GM19328 (cell line): ENCODE results near the gene EXOC4.

Experiments
- ATAC-seq: cut with Tn5 transposase; IDR thresholded peaks from one replicate; pipeline ENCODE4 v1.9.1; 2021; ENCODE audit warnings: mild to moderate bottlenecking, moderate library complexity; ENCODE audit not compliant: unreplicated experiment

The EXOC4 gene

DNA sequence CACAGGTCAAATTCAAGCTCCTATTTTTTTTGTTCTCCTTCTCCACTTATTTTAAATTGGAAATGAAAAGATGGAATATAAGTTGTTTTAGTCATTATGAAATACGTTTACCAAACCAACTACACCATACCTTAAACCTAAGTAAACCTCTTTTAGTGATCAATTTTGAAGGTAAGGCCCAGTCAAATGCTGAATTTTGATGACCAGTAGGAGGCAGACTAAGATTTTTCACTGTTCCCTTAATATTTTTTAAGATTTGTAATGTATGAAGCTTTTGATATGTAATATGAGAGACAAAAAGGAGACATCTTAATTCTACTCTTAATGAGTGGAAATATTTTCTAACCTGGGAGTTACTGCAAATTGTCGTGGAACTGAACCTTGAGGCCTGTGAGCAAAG, 311.6 kb downstream of the EXOC4 start:
- ATAC-seq: no peak

DNA sequence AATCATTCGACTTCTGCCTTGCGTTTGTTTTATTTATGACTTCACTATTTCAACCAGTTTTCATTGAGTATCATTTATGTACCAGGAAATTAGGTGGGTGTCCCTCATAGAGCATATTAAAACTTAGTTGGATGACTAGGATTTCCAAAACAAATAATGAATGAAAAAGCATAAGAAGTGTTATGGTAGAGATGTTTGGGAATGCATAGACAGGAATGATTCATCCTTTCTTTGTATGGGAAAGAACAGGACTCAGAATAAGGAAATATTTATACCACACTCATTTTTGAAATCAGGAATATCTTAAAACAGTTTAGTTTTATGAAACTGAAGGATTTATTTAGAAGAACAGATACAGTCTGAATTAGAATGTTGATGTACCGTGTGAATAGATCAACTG, 315.7 kb downstream of the EXOC4 start:
- no peak for ATAC-seq

DNA sequence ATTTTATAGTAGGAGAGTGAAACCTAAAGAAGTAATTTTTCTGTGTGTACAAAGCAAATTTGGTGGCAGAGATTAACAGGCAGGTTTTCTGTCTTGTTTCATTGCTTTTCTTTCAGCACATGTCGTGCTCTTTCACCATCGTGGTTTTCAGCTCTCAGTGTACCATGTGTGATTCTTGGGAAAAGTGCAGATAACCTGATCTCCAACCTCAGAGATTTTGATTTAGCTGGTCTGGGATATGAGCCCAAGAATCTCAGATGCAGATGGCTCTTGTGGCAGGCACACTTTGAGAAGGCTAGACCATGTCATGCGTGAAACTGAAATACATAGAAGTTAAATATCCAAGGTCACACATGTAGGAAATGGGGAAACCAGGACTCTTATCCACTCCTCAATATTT, 317.4 kb downstream of the EXOC4 start:
- ATAC-seq: no peak

DNA sequence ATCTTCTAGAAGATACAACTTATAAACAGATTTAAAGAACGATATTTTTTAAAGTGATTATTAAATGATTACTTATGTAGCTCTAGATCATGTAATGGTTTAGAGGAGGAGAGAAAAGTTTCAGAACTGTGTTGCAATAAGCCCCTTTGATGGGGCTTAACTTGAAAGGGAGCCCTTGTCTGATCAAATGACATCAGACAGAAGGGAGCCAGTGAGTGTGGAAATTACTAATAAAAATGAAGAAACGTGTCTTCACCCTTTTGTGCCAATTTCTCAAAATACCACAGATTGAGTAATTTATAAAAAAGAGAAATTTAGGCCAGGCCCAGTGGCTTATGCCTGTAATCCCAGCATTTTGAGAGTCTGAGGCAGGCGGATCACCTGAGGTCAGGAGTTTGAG, 318.2 kb downstream of the EXOC4 start:
- no peak for ATAC-seq

DNA sequence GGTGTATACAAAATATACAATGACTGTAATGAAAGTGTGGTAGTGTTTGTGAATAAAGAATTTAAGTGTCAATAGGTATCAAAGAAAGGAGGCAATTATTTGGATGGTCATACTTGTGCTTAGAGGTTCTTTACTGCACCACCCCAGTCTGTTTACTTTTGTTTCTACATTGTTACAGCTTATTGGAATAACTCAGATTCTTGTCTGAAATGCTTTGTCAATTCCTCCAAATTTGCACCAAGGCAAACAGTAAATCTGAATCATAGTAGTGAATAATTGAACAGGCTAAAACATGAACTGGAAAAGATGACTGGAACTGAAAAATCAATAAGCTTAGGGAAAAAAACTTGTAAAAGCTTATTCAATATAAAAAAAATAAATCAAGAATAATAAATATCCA, 319.2 kb downstream of the EXOC4 start:
- no peak for ATAC-seq

DNA sequence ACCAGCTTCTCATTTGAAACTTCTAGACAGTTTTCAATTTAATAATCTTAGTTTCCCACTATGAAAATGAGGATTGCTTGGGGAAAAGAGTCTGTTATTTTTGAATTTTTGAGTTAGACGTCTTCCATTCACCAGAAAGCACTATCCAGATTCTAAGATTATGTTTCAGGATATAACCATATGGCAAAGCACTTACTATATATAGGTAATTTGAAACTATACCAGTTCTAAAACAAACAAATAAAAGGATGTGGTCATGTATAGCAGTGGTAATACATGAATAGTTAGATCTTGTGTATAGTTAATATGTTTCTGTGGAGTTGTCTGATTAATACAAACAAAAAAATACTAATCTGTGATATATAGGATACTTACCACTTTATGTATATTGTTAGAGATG, 320.0 kb downstream of the EXOC4 start:
- no peak for ATAC-seq

DNA sequence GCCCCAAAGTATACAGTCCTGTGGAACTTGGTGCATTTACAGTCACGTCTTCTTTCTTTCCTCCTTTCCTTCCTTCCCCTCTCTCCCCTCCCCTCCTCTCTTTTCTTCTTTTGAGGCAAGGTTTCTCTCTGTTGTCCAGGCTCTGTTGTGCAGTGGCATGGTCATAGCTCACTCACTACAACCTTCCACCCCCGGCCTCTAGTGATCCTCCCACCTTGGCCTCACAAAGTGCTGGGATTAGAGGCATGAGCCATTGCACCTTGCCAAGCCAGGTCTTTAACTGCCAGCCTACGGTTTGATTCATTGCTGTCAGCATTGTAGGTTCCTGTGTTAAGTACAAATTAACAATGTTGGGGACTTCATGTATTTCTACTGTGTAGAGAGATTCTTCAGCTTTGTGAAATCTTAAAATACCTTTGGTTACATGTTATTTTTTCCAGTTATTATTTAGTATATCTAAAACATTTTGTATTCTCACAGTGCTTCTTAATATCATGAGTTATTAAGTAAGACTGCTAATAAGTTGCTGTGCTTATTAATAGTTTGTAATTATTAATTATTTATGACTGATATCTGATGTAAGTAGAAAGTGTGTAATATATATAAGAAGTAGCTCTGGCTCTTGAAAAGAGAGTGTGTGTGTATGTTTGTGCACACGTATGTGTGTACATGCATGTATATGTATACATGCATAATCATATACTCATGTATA, 320.8 kb downstream of the EXOC4 start:
- ATAC-seq: no peak

DNA sequence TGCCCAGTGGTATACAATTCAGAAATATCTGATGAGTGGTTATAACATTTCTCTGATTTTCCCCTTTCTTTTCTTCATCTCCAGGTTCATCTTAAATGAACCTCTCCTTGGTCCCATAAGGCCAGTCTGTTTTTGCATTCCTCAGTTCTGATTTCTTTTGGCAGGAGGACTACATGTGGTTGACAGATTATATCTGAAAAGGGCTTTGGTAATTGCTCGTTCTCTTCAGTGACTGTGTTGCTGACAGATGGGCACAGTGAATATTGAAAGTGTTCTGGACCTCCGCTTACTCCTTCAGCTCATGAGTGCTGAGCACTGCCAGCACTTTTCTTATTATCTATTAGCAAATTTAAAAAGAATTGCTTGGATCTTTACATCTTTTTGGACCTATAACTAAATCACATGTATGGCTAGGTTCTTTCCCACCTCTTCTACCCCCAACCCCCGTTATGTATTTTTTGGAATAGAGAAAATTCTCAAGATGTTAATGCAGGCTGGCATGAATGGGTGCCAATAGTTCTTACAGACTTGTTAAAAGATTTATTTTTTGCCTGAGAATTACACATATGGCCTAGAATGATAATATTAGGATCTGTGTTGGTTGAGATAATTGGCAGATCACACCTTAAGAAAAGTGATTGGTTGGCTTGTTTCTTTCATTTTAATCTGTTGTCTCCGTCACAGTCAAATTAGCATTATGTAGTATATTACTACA, 323.0 kb downstream of the EXOC4 start:
- no peak for ATAC-seq

DNA sequence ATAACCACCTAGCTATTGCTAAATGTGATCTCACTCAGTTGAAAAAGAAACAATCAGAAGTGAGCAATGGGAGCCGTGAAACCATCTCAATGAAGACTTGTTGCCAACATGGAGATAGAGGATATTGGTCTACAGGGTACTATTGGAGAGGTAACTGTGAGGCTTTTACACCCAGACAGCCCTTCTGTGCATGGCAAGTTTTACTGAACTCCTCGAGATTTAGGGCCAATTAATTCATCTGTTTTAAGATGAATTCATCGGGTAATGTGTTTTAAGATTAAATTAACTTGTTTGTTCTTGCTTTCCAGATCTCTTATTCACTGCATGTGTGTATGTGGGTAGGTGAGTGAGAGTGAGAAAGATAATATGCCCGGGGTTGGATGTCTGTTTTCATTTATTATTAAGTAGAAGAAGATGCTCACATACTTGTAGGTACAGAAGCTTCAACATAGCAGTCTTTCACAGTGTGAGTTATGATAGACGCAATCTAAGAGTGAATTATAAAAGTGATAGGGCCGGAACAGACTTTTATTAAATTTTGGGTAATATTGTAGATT, 323.8 kb downstream of the EXOC4 start:
- ATAC-seq: no peak

DNA sequence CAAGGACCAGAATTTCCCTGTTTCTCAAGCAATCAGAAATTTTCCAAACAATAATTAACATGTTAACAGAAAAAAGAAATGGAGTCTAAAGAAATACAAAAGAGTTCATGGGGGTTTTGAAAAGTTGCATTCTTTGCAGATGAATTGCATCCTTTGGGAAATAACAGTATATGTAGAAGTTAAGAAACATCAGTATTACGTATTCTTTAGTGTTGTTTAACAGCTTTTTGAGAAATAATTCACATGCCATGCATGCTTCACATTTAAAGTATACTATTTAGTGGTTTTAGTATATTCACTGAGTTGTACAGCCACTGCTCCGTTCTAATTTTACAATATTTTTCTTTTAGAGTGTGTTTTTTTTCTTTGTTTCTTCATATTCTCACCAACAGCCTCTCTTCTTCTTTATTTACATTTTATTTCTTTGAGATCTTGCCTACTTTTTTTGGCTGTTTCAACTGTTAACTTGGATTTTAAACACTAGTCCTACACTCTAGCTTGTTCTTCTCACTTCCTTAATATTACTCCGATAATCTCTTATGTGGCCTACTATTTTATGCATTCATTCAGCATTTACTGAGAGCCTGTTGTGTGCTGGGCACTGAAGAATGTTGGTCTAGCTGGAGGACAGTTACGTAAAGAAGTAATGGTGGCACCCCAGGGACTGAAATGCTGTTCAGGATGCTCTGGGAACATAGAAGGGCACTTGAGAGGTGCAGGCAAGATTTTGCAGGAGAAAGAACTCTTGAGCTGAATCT, 330.1 kb downstream of the EXOC4 start:
- ATAC-seq: no peak

DNA sequence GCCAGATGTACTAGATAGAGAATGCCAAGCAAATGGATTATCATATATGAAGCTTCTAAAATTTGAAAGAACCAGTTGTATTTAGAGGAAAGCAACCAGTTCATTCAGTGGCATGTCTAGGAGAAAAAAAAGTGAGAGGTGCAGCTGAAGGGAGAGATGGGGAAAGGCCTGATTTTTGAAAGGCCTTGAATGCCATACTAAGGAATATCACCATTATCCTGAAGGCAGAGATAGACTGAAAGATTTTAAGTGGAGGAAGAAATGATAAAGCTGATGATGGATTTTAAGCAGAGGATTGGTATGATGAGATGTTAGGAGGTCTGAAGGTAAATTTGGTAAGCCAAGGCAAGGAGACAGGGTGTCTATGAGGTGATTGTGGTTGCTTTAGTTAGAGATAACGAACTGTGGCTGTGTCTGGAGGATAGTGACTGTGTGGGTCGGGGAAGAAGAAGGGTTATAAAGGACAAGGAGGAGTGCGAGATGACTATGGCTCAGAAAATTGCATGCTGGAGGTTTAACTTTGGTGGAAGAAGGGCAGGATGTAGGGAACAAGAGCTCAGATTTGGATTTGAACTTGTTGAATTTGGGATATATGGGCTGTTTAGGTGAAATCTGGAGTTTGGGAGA, 330.8 kb downstream of the EXOC4 start:
- no peak for ATAC-seq

DNA sequence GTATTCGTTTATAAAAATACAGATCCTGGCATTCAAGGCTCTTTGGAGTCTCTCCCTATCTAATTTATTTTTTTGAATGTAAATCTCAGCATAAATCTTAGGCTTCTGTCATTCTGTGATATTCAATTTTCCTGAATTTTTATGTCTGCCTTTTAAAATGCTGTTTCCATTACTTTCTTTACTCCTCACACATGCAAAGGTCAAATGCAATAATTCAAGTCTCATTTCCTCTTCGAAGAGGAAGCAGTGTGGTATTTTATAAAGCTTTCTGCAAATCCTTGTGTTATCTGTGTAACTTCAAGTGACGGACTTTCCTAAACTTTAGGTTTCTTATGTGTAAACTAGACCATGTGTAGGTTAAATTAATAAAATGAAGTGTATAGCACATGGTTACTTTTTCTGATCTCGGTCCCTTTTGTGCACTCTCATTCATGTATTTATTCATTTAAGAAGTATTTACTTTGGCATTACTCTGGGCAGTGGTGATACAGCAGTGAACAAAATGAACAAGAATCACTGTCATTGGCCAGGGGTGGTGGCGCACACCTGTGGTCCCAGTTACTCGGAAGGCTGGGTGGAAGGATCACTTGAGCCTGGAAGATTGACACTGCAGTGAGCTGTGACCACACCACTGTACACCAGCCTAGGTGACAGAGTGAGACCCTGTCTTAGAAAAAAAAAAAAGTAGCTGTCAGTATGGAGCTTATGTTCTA, 332.2 kb downstream of the EXOC4 start:
- no peak for ATAC-seq

DNA sequence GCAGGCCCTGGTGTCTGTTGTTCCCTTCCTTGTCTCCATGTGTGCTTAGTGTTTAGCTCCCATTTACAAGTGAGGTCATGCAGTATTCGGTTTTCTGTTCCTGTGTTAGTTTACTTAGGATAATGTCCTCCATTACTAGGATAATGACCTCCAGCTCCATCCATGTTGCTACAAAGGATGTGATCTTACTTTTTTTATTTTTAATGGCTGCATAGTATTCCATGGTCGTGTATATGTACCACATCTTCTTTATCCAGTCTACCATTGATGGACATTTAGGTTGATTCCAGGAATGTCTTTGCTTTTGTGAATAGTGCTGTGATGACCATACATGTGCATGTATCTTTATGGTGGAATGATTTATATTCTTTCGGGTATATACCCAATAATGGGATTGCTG, 333.4 kb downstream of the EXOC4 start:
- no peak for ATAC-seq

DNA sequence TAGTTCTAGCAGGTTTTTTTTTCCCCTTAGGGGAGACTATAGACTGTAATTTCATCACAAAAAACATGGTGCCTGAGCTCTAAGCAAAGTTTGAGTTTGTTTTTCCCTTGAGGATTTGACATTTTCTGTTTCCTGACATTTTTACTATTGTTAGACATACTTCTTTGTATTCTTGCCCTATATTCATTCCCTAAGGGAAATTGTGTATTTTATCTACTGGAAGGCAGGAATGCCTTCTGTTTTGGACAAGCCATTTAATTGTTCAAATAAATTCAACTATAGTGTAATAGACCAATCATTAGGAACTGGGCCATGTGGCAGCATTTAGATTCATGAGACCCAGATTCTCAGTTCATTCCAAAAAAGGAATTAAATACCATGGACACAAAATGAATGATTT, 335.0 kb downstream of the EXOC4 start:
- ATAC-seq: no peak

DNA sequence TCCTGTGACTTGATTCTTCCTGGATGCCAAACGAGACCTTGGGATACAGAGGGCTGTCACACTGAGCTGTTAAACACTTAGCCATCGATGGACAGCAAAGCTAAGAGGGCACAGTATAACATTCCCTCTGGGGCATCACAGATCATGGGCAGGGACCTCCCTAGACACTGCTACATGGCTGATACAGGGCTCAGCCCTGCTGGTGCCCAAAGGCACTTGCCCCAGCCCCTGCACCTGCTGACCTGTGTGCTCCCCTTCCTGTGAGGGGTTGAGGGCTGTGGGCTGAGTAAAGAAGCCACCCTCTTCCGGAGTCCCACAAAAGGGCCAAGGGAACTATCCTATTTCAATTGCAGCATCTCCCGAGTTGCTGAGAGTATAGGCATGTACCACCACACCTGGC, 337.9 kb downstream of the EXOC4 start:
- ATAC-seq: no peak

DNA sequence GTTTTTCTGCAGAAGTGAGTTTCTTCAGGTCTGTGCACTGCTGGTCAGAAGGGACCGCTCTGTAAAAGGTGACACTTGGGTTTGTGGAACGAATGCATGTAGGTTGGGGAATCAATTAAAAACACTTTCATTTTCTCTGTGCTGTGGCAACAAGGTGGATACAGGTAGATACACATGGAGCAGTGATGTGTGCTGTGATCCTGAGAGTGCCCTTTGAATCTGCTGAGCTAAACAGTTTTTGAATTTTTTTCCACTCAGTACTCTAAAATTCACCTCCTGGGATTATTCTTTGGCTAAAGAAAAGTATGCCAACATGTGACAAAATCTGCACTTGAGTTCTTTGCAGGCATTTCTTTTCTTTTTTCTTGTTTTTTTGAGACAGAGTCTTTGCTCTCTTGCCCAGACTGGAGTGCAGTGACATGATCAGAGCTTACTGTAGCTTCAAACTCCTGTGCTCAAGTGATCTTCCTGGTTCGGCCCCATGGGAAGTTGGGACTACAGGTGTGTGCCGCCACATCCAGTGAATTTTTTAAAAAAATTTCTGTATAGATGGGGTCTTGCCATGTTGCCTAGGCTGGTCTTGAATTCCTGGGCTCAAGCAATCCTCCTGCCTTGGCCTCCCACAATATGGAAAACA, 338.9 kb downstream of the EXOC4 start:
- no peak for ATAC-seq

DNA sequence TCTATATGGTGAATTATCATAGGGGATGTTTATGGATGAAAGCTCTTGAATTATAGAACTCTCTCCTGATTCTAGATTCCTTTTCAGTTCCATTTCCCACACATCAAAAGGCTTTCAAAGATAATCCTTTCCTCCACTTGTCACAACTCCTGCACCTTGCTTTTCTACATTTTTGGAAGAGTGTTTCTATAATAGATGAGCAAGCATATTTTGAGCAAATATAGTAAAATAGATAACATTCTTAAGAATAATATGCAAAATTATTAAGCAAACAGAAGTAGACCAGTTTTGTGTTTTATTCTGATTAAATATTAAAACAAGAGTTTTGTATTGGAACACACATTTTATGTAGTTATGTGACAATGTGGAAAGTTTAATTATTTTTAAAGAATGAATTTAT, 340.7 kb downstream of the EXOC4 start:
- no peak for ATAC-seq

DNA sequence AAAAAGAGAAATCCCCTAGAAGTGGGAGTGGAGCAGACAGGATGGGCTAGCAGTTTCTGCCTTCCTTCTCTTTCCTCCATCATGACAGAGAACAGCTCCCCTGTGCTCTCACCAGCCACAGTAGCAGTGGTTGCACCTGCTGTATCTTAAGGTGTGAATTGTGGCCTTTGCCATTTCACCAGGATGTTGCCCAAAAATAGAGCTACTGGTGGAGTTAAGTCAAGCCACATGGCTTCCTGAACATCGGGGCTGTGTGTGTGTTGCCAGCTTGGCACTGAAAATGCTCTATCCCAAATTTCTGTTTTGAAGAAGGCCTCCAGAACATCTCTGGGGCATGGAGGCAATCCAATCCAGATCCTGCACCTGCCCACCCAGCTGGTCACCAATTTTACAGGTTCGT, 348.7 kb downstream of the EXOC4 start:
- ATAC-seq: no peak

DNA sequence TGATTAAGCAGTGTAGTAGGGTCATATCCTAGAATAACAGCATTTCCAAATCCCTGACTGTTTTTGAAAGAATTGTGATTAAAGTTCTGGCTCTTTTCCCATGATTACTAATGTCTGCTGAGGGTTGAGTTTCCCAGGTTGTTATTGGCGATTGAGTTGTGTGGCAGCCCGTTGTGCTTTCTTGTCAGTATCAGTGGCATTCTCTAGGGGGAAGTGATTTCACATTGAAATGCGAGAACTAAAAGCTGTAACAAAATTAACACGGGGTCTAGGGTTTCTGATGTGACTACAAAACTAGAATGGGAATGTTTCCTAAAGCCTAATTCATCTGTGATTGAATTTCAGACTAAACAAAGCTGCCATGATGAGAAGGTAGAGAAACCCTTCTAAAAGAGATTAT, 349.4 kb downstream of the EXOC4 start:
- ATAC-seq: no peak

DNA sequence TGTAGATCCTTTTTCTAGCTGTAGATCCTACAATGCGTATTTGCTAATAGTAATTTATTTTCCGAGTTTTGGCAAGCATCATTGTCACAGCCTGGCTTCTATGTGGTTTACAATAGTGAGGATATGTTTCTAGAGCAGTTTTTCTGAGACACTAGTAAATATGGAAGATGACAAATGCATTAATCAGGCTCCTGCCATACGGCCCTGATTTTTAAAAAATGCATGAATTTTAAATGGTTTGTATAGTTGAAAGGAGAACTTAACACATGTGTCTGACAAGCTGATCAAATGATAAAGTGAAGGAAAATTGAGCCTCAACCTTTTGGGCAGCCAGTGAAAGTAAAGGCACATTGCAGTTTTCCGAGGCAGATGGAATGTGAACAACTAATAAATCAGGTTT, 354.1 kb downstream of the EXOC4 start:
- no peak for ATAC-seq
